Measurements from ENCODE around the gene NKTR.

DNA sequence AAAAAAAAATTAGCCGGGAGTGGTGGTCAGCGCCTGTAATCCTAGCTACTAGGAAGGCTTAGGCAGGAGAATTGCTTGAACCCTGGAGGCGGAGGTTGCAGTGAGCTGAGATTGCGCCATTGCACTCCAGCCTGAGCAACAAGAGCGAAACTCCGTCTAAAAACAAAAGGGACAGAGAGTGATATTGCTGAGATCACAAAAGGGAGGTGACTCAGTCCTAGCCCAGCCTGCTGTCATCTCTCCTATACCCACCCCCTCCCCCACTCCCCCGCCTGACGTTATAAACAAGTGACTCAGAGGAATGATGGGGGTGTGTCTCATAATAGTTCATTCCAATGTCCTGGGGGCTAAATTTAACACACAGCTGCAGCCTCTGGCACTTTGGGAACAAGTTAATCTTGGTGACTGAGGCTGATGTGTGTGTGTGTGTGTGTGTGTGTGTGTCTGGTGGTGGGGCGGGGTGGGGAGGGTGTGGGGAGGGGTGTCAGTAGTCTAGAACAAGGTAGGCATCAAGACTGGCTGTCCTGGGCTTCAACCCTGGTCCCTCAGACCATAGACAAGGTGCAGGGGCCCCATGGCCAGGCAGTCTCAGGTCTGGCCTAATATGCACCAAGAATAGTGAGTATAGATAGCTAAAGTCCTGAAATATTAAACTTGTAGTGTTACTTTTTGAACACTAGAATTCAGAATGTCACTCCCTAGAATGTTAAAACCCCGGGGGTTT is 83.6 kb downstream of the NKTR start:
- TF ChIP-seq EZH2 (IDR thresholded peaks at IDR 0.05; ENCODE audit: borderline replicate concordance, insufficient read depth, low read length, poor library complexity, severe bottlenecking): no peak
- TF ChIP-seq, protein P1, sequence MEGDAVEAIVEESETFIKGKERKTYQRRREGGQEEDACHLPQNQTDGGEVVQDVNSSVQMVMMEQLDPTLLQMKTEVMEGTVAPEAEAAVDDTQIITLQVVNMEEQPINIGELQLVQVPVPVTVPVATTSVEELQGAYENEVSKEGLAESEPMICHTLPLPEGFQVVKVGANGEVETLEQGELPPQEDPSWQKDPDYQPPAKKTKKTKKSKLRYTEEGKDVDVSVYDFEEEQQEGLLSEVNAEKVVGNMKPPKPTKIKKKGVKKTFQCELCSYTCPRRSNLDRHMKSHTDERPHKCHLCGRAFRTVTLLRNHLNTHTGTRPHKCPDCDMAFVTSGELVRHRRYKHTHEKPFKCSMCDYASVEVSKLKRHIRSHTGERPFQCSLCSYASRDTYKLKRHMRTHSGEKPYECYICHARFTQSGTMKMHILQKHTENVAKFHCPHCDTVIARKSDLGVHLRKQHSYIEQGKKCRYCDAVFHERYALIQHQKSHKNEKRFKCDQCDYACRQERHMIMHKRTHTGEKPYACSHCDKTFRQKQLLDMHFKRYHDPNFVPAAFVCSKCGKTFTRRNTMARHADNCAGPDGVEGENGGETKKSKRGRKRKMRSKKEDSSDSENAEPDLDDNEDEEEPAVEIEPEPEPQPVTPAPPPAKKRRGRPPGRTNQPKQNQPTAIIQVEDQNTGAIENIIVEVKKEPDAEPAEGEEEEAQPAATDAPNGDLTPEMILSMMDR (IDR thresholded peaks at IDR 0.05; ENCODE audit: poor library complexity, severe bottlenecking): no peak
- no peak for TF ChIP-seq SMC3 (conservative IDR thresholded peaks at IDR 0.05; ENCODE audit: poor library complexity)
- TF ChIP-seq, protein P2, sequence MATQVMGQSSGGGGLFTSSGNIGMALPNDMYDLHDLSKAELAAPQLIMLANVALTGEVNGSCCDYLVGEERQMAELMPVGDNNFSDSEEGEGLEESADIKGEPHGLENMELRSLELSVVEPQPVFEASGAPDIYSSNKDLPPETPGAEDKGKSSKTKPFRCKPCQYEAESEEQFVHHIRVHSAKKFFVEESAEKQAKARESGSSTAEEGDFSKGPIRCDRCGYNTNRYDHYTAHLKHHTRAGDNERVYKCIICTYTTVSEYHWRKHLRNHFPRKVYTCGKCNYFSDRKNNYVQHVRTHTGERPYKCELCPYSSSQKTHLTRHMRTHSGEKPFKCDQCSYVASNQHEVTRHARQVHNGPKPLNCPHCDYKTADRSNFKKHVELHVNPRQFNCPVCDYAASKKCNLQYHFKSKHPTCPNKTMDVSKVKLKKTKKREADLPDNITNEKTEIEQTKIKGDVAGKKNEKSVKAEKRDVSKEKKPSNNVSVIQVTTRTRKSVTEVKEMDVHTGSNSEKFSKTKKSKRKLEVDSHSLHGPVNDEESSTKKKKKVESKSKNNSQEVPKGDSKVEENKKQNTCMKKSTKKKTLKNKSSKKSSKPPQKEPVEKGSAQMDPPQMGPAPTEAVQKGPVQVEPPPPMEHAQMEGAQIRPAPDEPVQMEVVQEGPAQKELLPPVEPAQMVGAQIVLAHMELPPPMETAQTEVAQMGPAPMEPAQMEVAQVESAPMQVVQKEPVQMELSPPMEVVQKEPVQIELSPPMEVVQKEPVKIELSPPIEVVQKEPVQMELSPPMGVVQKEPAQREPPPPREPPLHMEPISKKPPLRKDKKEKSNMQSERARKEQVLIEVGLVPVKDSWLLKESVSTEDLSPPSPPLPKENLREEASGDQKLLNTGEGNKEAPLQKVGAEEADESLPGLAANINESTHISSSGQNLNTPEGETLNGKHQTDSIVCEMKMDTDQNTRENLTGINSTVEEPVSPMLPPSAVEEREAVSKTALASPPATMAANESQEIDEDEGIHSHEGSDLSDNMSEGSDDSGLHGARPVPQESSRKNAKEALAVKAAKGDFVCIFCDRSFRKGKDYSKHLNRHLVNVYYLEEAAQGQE (IDR thresholded peaks at IDR 0.05; ENCODE audit: borderline replicate concordance): no peak
- TF ChIP-seq POLR2AphosphoS5 (IDR thresholded peaks at IDR 0.05): no peak
- no peak for TF ChIP-seq EP300 (conservative IDR thresholded peaks at IDR 0.05; ENCODE audit: poor library complexity, severe bottlenecking)
- no peak for TF ChIP-seq TAF1 (IDR thresholded peaks at IDR 0.05; ENCODE audit: low read depth)

Data from neural cell (in vitro differentiated cells).